ENCODE results near the gene BRINP1. TPM values are rescaled to one million over a fixed set of nuclear protein-coding genes. Genes with fewer than 3 reads are reported as not detected.

Gene BRINP1
- total and polyA plus RNA-seq, 2 donors (not counting 3 experiments of a cell fraction or from before 2014, with no cell fraction given): 0.04 TPM; not detected in 1

GRCh38 chr9:119121899-119122298, 247.3 kb downstream of the BRINP1 start:
- Histone ChIP-seq H3K9ac (replicated peaks; ENCODE audit: extremely low read depth, insufficient read depth, low read length) (no peak overlapping the region), H3K9me1 (replicated peaks; ENCODE audit: control insufficient read depth, extremely low read depth, insufficient read depth, low read length) (no peaks in the 10 kb centered on the region), H3K79me2 (ENCODE audit: control insufficient read depth, insufficient read depth, low read length) (no peaks in the 10 kb centered on the region), H3K9me3 (replicated peaks; ENCODE audit: control insufficient read depth, insufficient read depth, low read length) (no peaks in the 10 kb centered on the region), H4K20me1 (replicated peaks; ENCODE audit: control insufficient read depth, extremely low read depth, insufficient read depth, low read length) (no peaks in the 10 kb centered on the region), H3K27me3 (ENCODE audit: control insufficient read depth in 2 of 2, insufficient read depth in 2 of 2, low read length in 2 of 2) (no peaks in the 10 kb centered on the region), H3K4me1 (ENCODE audit: control insufficient read depth, extremely low read depth, insufficient read depth, low read length) (no peaks in the 10 kb centered on the region), H3K4me2 (ENCODE audit: insufficient read depth, low read length) (no peak overlapping the region), H2AFZ (ENCODE audit: low read depth, low read length) (no peak overlapping the region), H3K36me3 (ENCODE audit: control insufficient read depth in 2 of 2, extremely low read depth in 1 of 2, insufficient read depth in 2 of 2, low read length in 2 of 2) (no peaks in the 10 kb centered on the region), H3K4me3 (replicated peaks in 1 of 3; ENCODE audit: insufficient read depth in 1 of 3, low read depth in 1 of 3, low read length in 3 of 3) (no peak overlapping the region), H3K27ac (ENCODE audit: insufficient read depth, low read depth, low read length) (no peak overlapping the region)
- CTCF ChIA-PET: no interaction called here
- DNase-seq (ENCODE audit: low read depth, low spot score): no peak
- TF ChIP-seq GATA2 (IDR thresholded peaks at IDR 0.05; ENCODE audit: insufficient read depth, insufficient read length, low read depth, low read length): no peak
- no peak for TF ChIP-seq FOS (IDR thresholded peaks at IDR 0.05; ENCODE audit: borderline replicate concordance, insufficient read depth, low read length)
- no peak for TF ChIP-seq CTCF (IDR thresholded peaks at IDR 0.05; ENCODE audit: extremely low read depth in 1 of 2, insufficient read depth in 1 of 2, low read depth in 1 of 2, low read length in 2 of 2)
- no peak for TF ChIP-seq MAX (IDR thresholded peaks at IDR 0.05; ENCODE audit: insufficient read depth, insufficient read length)
- TF ChIP-seq MYC (IDR thresholded peaks at IDR 0.05; ENCODE audit: low read depth, low read length): no peak
- TF ChIP-seq POLR2AphosphoS5 (IDR thresholded peaks at IDR 0.05; ENCODE audit: insufficient read depth, low read depth, low read length): no peak
- TF ChIP-seq JUN (IDR thresholded peaks at IDR 0.05; ENCODE audit: borderline replicate concordance, insufficient read depth, insufficient read length, low read depth): no peak
- TF ChIP-seq POLR2A (IDR thresholded peaks at IDR 0.05; ENCODE audit: low read depth, low read length): no peak
- no peak for TF ChIP-seq EZH2 (IDR thresholded peaks at IDR 0.05; ENCODE audit: borderline replicate concordance, low read depth, low read length, severe bottlenecking)
- intact Hi-C loops (cut with micrococcal nuclease) (no loop called here), dilution Hi-C loops (cut with MboI; ENCODE audit: extremely low pct_ligation_motif_present, low sequenced_read_pairs) (no loop called here)
- no peak for FAIRE-seq
- BruUV-seq (replicated peaks): no TSS peak
- POLR2A ChIA-PET: no interaction called here

Measured in endothelial cell of umbilical vein (primary cell).